GM19239 (cell line): ENCODE results near the gene UMPS.
"Not testable (repeated sequence)": the region's sequence is repeated elsewhere in the genome, so short reads cannot be mapped to it uniquely, and the experiment has no call there.

Experiments used
- DNase-seq: peaks from one replicate; pipeline ENCODE4 v3.0.0; 2011; ENCODE audit warnings: low spot score; ENCODE audit not compliant: insufficient read length
- FAIRE-seq: peaks from 2 replicates; lab custom pipeline; 2011; peaks lifted over from hg19 to GRCh38; lab: Jason Lieb, UNC

The UMPS gene

DNA sequence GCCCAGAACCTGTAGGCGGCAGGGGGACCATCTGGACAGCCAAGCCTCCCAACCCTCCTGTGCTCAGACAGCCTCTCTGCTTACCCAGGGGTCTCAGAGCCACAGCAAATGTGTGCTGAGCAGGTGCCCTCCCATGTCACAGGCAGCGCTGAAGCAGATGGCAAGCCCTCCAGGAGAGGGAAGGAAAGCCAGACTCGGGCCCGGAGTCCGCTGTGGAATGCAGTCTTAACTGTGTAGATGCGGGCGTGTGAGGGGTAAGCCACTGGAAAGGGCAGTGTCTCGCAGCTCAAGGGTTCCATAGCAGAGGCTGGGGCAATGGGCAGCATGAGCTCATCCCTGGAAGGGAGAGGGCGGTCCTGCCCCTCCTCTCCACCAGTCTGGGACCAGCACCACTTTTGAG, 45.6 kb downstream of the UMPS start:
- FAIRE-seq (no peak), DNase-seq (no peak)

DNA sequence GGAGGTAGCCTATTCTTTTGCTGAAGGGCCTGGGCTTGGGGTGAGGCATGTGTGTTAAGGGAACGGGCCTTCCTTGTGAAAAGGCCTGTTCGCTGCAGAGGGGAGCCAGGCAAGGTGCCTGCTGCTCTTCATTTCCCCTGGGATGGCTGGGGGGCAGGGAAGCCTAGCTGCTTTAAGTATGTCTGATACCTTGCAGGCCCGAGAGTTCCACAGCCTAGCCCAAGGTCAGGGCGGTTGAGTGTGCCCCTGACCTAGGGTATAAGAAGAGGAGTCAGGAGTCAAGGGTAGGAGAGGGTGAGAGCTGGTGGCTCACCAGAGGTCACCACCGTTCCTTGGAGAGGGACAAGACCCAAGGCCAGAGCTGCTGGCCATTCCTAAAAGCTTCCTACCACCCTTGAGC, 46.6 kb downstream of the UMPS start:
- DNase-seq = no peak
- FAIRE-seq = no peak

DNA sequence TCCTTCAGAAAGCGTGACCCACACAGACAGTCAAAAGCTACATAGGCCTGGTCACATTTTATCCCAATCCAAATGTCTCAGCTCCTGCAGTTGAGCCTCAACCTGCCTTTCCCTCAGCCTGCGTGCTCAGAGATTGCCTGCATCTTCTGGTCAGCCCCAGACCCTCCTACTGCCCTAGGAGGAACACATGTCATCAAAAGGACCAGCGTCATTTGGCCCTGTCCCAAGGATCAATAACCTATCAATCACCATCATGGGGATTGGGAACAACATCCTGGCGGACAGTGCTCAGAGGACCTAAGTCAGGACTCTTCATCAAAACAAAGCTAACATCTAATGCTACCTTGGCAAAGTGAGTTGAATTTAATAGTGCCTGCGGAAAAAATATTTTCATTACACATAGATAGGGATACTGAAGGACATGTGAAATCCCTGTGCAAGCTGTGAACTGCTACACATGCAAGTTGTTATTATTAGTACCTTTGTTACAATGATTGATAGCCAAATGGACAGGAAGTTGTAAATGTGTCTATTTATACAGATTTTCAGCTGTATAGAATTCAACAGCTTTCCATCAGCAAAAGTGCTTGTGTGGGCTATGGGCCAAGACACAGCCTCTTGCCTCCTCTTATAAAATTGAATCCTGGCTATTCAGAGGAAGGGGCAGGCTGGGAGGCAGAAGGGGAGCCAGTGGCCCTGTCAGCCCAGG, 47.7 kb downstream of the UMPS start:
- FAIRE-seq (no peak), DNase-seq (no peak)

DNA sequence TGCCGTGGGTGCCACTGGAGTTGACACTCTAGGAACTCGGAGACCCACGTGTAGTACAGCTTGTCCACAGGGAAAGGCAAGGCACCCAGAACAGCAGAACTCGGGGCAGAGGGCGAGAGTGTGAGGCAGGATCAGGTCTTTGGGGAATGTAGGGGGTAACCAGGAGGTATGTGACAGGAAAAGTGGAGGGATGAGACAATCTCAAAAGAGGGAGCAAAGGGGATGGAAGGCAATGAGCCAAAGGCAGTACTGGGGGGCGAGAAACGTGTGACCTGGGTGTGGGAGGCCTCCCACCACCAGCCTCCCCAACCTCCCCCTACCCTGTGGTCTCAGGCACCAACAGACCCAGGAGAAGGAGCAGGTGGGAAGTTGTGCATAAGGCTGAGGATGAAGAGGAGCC, 48.9 kb downstream of the UMPS start:
- DNase-seq = no peak
- FAIRE-seq = no peak

DNA sequence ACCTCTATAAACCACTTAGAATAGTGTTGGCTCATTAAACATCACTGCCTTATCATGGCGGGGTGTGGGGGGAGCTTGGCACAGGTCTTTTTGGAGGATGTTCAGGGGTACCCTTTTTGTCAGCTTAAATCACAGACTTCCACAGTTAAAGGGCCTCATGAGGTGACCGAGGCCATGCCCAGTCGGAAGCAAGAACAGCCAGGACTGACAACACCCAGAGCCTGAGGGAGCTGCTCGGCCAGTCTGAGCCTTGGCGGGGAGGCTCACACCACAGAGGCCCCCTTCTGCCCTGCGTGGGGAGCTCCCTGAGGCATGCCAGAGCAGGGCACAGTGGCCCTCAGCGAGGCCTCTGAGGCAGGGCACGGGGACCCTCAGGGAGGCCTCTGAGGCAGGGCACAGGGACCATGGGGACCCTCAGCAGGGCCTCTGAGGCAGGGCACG, 49.5 kb downstream of the UMPS start:
- FAIRE-seq (no peak), DNase-seq (no peak)

DNA sequence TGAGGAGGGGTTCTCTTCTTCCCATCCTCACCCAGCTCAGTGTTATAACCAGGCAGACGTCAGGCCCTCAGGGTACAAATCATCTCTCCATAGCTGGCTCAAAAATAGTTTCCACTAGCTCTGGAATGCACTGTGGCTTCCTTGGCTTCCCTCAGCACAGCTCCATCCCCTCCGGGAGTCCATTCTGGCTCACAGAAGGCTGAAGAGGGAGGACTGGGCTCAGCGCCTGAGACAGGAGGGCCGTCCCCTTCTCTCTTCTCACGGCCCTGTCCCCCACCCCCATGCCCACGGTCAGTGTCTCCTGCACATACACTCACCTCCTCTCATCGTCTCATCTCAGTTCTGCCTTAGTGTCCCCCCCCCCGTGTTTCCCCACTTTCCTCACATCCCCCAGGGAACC, 50.1 kb downstream of the UMPS start:
- DNase-seq = no peak

DNA sequence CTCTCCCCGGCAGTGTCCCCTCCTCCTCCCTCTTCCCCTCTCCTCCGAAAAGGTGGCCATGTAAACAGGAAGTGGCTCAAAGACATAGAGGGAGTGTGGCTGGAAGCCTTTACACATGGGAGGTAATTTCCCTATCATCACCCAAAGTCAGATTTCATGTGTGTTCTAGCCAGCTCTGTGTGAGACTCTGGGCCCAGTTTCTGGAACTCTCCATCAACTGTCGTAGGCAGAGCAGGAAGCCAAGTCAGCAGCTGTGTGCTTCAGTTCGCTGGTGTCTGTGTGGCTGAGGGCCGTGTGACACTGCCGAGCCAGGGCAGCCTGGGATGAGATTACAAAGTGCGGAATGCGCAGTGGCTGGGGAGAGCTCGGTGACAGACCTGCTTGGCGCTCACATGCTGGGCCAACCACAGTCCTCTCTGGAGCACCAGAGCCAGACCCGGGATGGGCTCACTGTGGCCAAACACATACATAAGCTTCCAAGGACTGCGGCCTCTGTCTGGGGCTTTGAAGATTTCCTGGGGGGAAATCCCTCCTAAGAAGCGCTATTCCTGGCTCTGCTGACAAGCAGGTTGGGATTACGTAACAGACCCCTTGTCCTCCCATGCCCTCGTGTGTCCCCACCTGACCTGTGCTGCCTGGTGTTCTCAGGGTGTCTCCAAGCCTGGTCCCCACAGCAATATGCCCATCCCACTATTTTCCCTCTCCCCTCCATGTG, 50.7 kb downstream of the UMPS start:
- no peak for DNase-seq
- FAIRE-seq = no peak

More for the DNA sequence above, 50.1 kb downstream of the UMPS start:
- FAIRE-seq = no peak

DNA sequence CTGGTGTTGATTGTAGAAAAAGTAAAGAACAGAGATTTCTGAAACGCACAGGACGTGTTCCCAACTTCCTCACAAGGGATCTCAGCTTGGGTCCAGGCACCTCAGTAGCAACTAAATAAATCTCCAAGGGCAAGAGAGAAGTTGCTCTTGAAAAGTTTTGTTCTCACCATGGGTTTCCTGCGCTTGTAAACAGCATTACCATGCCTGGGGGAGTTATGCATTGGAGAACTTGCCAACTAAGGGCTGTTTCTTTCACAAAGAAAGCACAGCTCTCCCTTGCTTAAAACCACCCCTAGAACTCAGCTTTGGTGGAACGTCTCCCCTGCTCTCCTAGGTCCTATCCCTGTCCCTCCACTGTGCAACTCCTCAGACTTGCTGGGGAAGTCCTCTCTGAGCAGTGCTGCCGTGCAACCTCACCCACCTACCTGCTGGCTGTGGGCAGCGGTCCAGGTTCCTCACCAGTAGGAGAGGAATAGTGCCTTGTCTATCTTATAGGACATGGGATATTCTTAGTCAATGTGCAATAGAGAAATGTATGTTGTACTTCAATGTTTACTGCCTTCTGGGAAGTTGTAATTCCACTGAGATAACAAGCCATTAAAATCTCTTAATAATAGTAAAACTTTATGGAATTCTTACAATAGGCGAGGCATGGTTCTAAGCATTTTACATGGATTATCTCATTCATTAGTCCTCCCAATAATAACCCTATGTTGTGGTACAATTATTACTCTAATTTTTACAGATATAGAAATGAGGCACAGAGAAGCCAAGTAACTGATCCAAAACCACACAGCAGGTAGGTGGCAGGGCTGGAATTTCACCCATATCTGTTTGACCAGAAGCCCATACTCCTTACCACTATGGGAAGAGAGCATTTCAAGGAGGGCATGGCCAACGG, 51.5 kb downstream of the UMPS start:
- no peak for DNase-seq
- no peak for FAIRE-seq

DNA sequence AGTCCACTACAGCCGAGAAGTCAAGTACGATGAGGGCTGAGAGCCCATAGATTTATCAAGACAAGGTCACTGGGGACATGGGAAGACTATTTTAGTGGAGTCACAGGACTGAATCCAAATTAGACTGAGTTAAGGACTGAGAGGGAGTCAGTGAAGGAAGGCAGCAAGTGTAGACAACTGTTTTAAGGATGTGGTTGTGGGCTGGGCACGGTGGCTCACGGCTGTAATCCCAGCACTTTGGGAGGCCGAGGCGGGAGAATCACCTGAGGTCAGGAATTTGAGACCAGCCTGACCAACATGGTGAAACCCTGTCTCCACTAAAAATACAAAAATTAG, 52.1 kb downstream of the UMPS start:
- not testable (repeated sequence) for DNase-seq, FAIRE-seq

DNA sequence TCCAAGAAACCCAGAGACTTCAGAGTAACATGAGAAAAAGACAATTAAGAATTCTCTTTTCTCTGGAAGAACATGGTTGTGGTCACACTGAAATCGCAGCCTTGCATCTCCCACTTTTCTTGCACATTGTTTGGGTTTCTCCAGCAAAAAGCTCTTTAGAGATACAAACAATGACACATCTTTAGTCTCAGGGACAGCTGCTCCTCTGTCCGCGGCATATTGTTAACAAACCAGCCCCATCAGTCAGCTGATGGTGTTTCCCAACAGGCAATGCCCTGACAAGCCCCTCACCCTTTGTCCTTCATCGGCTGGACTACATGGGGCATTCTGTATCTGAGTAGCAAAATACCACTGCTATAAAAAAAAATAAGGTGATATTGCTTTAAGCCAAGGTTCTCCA, 53.4 kb downstream of the UMPS start:
- DNase-seq (no peak), FAIRE-seq (no peak)

DNA sequence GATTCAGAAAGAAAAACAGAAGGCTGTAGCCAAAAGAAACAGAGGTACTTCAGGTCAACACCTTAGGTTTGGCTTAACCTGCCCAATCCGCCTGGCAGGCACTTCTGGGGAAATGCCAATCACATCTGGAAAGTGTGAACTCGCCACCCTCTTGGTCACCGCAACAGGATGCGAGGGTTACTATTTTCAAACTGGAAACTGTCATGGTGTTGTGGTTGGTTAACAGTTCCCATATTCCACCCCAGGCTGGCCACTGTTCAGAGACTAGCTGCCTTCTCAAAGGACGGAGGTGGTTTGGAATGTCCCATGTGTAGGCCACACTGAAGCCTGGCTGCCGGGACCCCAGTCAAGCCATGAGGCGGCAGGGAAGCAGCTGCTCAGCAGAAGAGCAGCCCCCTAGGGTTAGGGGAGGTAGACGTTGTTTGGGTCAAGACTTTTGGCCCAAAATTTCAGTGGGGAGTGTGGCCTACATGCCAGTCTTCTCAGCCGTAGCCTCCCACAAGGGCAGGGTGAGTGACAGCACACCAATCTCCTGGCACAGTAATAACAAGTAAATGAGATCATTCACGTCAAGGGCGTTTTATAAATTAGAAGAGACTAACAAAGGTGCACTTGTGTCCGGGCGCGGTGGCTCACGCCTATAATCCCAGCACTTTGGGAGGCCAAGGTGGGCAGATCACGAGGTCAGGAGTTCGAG, 54.6 kb downstream of the UMPS start:
- peak; percentile 27 for DNase-seq
- peak; percentile 94 for FAIRE-seq

DNA sequence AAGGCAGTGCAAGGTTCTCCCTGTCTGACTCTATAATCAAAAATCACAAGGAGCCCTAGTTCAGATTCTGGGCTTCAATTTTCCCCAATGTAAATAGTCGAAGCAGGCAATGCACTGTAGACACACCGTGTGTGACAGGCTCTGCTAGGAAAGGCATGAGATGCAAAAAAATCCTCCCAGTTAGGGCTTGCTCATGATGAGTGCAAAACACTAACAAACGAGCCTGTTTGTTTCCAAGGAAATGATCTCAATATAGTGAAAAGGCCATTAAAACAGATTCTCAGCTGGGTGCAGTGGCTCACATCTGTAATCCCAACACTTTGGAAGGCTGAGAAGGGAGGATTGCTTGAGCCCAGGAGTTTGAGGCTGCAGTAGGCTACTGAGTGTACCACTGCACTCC, 55.7 kb downstream of the UMPS start:
- FAIRE-seq = no peak
- no peak for DNase-seq

DNA sequence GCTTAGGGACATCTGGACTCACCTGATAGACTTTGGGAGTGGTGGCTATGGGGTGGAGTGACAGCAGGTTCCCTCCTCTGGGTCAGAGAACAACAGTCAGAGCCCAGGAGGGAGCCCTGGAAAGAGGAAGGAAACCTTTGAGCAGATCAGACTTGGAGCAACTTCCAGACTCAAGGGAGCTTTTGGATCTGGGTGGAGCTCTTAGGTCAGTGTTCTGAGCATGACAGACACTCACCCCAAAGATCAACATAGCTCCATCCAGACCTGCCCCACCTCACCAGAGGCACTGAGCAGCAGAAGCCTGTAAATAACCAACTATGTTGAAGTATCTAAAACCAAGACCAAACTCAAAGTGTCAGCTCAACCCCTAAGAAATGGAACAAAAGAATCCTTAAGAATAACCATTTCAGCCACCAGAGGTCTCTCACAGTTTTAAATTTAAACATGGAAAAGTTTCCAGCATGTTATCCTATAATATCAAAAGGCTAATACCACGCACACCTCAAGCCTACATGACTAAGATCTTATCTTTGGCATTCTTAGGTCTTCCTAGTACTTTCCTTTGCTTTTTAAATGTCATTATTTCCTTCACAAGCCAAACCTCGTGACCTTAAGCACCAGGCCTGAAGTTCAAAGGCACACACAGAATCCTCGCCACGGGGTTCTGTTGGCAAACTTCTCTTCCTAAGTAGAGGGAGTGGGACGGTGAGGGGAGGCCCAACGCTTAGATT, 56.4 kb downstream of the UMPS start:
- DNase-seq (no peak), FAIRE-seq (peak; percentile 23)

DNA sequence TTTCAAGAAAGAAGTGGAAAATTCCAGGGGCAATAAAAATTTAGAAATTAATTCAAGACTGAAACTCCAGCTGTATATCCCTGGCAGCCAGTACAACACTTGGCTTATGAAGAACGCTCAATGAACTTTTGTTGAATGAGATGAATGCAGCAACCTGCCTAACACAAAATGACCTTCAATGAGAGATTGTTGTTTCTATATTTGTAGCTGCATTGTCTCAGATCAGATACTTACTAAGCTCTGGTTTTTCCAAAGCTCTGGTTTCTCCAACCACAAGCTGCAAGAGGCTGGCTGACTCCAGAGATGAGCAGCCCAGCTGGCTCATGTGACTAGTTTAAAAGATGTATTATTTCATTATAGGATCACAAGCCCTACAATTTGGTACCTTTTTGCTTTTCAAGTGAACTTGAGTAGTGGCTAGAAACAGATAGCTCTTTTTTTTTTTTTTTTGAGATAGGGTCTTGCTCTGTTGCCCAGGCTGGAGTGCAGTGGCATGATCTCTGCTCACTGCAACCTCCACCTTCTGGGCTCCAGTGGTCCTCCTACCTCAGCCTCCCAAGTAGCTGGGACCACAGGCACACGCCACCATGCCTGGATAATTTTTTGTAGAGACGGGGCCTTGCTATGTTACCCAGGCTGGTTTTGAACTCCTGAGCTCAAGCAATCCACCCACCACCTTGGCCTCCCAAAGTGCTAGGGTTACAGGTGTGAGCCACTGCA, 57.4 kb downstream of the UMPS start:
- FAIRE-seq = no peak
- no peak for DNase-seq

DNA sequence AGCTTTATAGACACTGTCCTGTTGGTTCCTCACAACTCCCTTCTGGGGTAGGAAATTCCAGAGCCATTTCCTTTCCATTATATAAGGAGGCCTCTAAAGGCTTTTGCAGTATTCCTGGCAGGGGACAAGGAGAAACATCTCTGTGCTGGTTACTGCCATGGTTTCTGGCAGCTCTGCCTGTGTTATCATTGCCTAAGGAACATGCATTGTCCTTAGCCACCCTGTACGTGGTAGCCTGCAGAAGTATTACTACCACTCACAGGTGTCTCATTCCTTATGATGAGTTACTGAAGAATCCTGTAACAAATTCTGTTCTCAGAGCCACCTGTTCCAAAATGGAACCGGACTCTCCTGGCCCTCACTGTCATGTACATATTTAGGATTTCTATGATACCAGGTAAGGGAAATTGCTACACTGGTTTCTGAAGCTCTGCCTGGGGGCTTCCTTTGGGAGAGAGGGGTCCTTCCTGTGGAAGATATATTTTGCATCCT, 58.0 kb downstream of the UMPS start:
- FAIRE-seq = no peak
- no peak for DNase-seq

DNA sequence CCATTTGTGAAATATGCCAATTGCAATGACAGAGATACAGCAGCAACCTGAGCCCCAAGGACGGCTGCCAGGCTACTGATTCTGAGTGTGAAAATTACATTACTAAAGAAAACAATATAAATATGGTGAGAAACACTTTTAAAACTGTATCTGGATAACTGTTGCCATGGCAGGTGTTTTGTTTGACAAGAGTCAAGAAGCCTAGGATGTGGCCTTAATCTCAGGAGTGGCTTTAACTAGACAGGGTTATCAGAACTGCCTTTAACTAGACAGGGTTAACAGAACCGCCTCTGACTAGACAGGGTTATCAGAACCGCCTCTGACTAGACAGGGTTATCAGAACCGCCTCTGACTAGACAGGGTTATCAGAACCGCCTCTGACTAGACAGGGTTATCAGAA, 58.9 kb downstream of the UMPS start:
- not testable (repeated sequence) for DNase-seq, FAIRE-seq

DNA sequence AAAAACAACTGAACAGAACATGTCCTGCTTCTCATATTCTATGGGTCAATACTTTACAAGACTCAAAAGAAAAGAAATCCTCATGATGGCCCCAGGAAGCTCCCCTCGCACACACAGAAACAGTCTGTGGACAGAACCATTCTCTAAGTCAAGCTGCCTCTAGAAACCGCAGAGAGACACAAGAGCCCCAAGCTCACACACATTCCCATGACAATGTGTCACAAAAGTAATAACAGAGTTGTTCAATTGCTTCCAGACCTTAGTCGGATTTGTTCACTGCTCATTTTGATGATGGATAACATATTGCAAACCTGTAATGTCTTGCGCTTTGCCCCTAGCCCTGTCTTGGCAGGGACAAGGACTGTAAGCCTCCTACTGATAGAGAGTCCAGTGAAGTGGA, 60.9 kb downstream of the UMPS start:
- no peak for DNase-seq
- no peak for FAIRE-seq

DNA sequence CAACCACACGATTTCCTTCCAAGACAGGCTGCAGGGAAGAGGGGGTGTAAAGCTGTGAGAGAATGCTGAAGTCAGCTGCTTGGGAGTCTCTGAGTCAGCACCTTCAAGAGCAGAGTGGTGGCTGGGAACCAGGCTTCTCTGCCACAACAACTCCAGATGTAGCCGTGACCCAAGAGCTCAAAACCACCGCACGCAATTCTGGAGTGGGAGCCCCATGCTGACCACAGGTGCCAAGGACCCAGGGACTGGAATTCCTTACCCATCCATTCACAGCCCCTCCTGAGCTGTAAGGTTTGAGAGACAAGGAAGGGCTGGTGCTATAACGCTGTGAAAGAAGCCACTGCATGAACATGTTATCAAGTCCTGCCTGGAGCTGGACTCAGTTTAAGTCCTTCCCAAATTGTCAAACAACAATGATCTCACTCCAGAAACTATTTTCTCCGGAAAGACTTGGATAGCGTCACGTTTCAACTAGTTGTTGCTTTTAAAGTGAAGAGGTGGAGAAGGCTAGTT, 61.4 kb downstream of the UMPS start:
- no peak for FAIRE-seq

More for the DNA sequence above, 61.4 kb downstream of the UMPS start:
- DNase-seq = no peak
